H1 (cell line): ENCODE data around the gene UIMC1. TPM values are rescaled to one million over a fixed set of nuclear protein-coding genes. Genes with fewer than 3 reads are reported as not detected.

Experiments used
- CTCF ChIA-PET: fragments of 300-600 bp; sonication (Branson Sonifier 250); formaldehyde crosslinking; loops from one replicate; lab custom pipeline; 2021; ENCODE audit not compliant: partially characterized antibody; lab: Charles Lee
- POLR2A ChIA-PET: fragments of 300-600 bp; sonication (Branson Sonifier 250); formaldehyde crosslinking; loops from one replicate; lab custom pipeline; 2021; ENCODE audit warnings: inconsistent platforms; ENCODE audit not compliant: partially characterized antibody; lab: Charles Lee
- DNase-seq, 2 experiments: peaks; one replicate each; pipeline versions ENCODE4 v3.0.0 to v3.0.0-alpha.2; 2010 to 2022; ENCODE audit warnings: low spot score in 2 of 2, low read depth in 1 of 2, mixed read lengths in 1 of 2
- FAIRE-seq: peaks from 2 replicates; lab custom pipeline; 2011; peaks lifted over from hg19 to GRCh38; lab: Jason Lieb, UNC
- H2AFZ ChIP-seq: 2 replicates; pipeline ENCODE4 v1.8.1; 2012; ENCODE audit warnings: low read length, inconsistent platforms
- H2AK5ac ChIP-seq: 2 replicates; pipeline ENCODE4 v1.6.1; 2013; ENCODE audit warnings: low read depth, low read length
- H2BK120ac ChIP-seq: replicated peaks from 2 replicates; pipeline ENCODE3; 2013; ENCODE audit warnings: low read depth, low read length, inconsistent platforms
- H2BK12ac ChIP-seq: 2 replicates; pipeline ENCODE4 v1.6.1; 2013; ENCODE audit warnings: low read depth, low read length
- H2BK15ac ChIP-seq: 2 replicates; pipeline ENCODE4 v1.6.1; 2013; ENCODE audit warnings: low read length
- H2BK20ac ChIP-seq: 2 replicates; pipeline ENCODE4 v1.6.1; 2013; ENCODE audit warnings: low read length
- H2BK5ac ChIP-seq: 2 replicates; pipeline ENCODE4 v1.6.1; 2013; ENCODE audit warnings: low read depth, low read length
- H3K14ac ChIP-seq: 2 replicates; pipeline ENCODE4 v1.6.1; 2013; ENCODE audit warnings: inconsistent platforms; ENCODE audit not compliant: insufficient read length
- H3K18ac ChIP-seq: 2 replicates; pipeline ENCODE4 v1.6.1; 2013; ENCODE audit warnings: low read length; ENCODE audit errors: extremely low read depth
- H3K23ac ChIP-seq: 2 replicates; pipeline ENCODE4 v1.6.1; 2013; ENCODE audit warnings: inconsistent platforms; ENCODE audit not compliant: insufficient read length
- H3K23me2 ChIP-seq: 2 replicates; pipeline ENCODE4 v1.6.1; 2013; ENCODE audit warnings: low read depth, low read length
- H3K27ac ChIP-seq: 2 replicates; pipeline ENCODE4 v1.6.1; 2011; ENCODE audit warnings: low read depth, low read length, inconsistent platforms
- H3K27me3 ChIP-seq, 4 experiments: replicated peaks in 1 of 4; 1 replicate in 1 of 4; 2 replicates in 3 of 4; pipeline versions ENCODE4 v1.6.1 to v1.8.1; 2011 to 2013; ENCODE audit warnings: low read length in 3 of 4, mild to moderate bottlenecking in 3 of 4, inconsistent platforms in 2 of 4, mixed read lengths in 2 of 4, moderate library complexity in 1 of 4; ENCODE audit not compliant: control insufficient read depth in 3 of 4, insufficient read depth in 3 of 4; ENCODE audit errors: extremely low read depth in 1 of 4
- H3K36me3 ChIP-seq, 4 experiments: 2 replicates each; pipeline versions ENCODE4 v1.6.1 to v1.8.1; 2011 to 2013; ENCODE audit warnings: mild to moderate bottlenecking in 4 of 4, low read length in 3 of 4, moderate library complexity in 2 of 4, control low read depth in 1 of 4, inconsistent platforms in 1 of 4; ENCODE audit not compliant: insufficient read depth in 4 of 4, control insufficient read depth in 2 of 4
- H3K4ac ChIP-seq: replicated peaks from 2 replicates; pipeline ENCODE3; 2013; ENCODE audit warnings: low read length, low read depth, mixed read lengths, inconsistent platforms; ENCODE audit not compliant: insufficient read length
- H3K4me1 ChIP-seq, 4 experiments: replicated peaks in 1 of 4; 1 replicate in 1 of 4; 2 replicates in 3 of 4; pipeline versions ENCODE4 v1.6.1 to v1.8.1; 2011 to 2013; ENCODE audit warnings: low read length in 3 of 4, inconsistent platforms in 2 of 4, mixed read lengths in 1 of 4; ENCODE audit not compliant: insufficient read depth in 4 of 4, control insufficient read depth in 3 of 4
- H3K4me2 ChIP-seq, 2 experiments: 2 replicates each; pipeline versions ENCODE4 v1.6.1 to v1.8.1; 2011 to 2013; ENCODE audit warnings: low read depth in 2 of 2, low read length in 2 of 2, control low read depth in 1 of 2, inconsistent platforms in 1 of 2, mild to moderate bottlenecking in 1 of 2; ENCODE audit not compliant: insufficient read depth in 1 of 2
- H3K4me3 ChIP-seq, 4 experiments: fragments of 200-600, 300-600 bp in 1 of 4; sonication (generic), shearing (Covaris generic), sonication (Bioruptor Twin) in 1 of 4; 2 replicates each; pipeline versions ENCODE4 v1.5.1 to v1.8.1; 2011 to 2016; ENCODE audit warnings: low read length in 4 of 4, low read depth in 3 of 4, control low read depth in 2 of 4, inconsistent platforms in 2 of 4, mild to moderate bottlenecking in 2 of 4, mixed read lengths in 1 of 4, moderate library complexity in 1 of 4; ENCODE audit not compliant: insufficient read depth in 2 of 4; ENCODE audit errors: extremely low read depth in 1 of 4
- H3K56ac ChIP-seq: replicated peaks from 2 replicates; pipeline ENCODE3; 2013; ENCODE audit warnings: low read depth, mild to moderate bottlenecking, mixed read lengths, low read length, inconsistent platforms; ENCODE audit not compliant: insufficient read length
- H3K79me1 ChIP-seq: 2 replicates; pipeline ENCODE4 v1.6.1; 2013; ENCODE audit warnings: low read depth, low read length, control low read depth
- H3K79me2 ChIP-seq, 2 experiments: 2 replicates each; pipeline versions ENCODE4 v1.6.1 to v1.8.1; 2012 to 2013; ENCODE audit warnings: low read length in 2 of 2, mild to moderate bottlenecking in 2 of 2, inconsistent platforms in 1 of 2; ENCODE audit not compliant: insufficient read depth in 2 of 2, control insufficient read depth in 1 of 2
- H3K9ac ChIP-seq, 4 experiments: replicated peaks in 1 of 4; 1 replicate in 1 of 4; 2 replicates in 3 of 4; pipeline versions ENCODE4 v1.6.1 to v1.8.1; 2011 to 2013; ENCODE audit warnings: low read depth in 3 of 4, low read length in 3 of 4, control low read depth in 2 of 4, mild to moderate bottlenecking in 2 of 4, moderate library complexity in 2 of 4, inconsistent platforms in 1 of 4; ENCODE audit errors: extremely low read depth in 1 of 4
- H3K9me3 ChIP-seq, 2 experiments: 2 replicates each; pipeline versions ENCODE4 v1.6.1 to v1.8.1; 2012 to 2013; ENCODE audit warnings: mild to moderate bottlenecking in 2 of 2, moderate library complexity in 2 of 2, control low read depth in 1 of 2, inconsistent platforms in 1 of 2, low read depth in 1 of 2, low read length in 1 of 2, mixed read lengths in 1 of 2; ENCODE audit not compliant: insufficient read depth in 2 of 2
- H4K20me1 ChIP-seq, 2 experiments: replicated peaks in 1 of 2; 2 replicates each; pipeline versions ENCODE3 to v1.8.1; 2011 to 2013; ENCODE audit warnings: inconsistent platforms in 2 of 2, low read length in 2 of 2, mild to moderate bottlenecking in 1 of 2; ENCODE audit not compliant: insufficient read depth in 2 of 2, control insufficient read depth in 1 of 2
- H4K5ac ChIP-seq: 2 replicates; pipeline ENCODE4 v1.6.1; 2013; ENCODE audit warnings: low read length, low read depth, mixed read lengths, inconsistent platforms; ENCODE audit not compliant: insufficient read length
- H4K8ac ChIP-seq: 2 replicates; pipeline ENCODE4 v1.8.0; 2013; ENCODE audit warnings: mild to moderate bottlenecking, moderate library complexity, low read length, inconsistent platforms; ENCODE audit not compliant: insufficient read depth; ENCODE audit errors: extremely low read depth
- H4K91ac ChIP-seq: replicated peaks from 2 replicates; pipeline ENCODE3; 2013; ENCODE audit warnings: low read length, mixed read lengths, inconsistent platforms; ENCODE audit not compliant: insufficient read length
- ATF2 ChIP-seq: IDR thresholded peaks from 2 replicates; pipeline ENCODE4 v1.6.1; 2012; ENCODE audit warnings: low read length, inconsistent platforms
- CEBPB ChIP-seq: IDR thresholded peaks from 2 replicates; pipeline ENCODE4 v1.6.1; 2012; ENCODE audit warnings: low read depth, low read length
- CHD2 ChIP-seq: IDR thresholded peaks from 2 replicates; pipeline ENCODE4 v1.6.1; 2012; ENCODE audit warnings: low read length, improper control_type of control experiment
- E2F6 ChIP-seq: IDR thresholded peaks from 2 replicates; pipeline ENCODE4 v1.6.1; 2012; ENCODE audit warnings: inconsistent platforms
- FOSL1 ChIP-seq: IDR thresholded peaks from 2 replicates; pipeline ENCODE4 v1.6.1; 2011; ENCODE audit warnings: mild to moderate bottlenecking, low read depth, low read length, moderate library complexity; ENCODE audit not compliant: insufficient read depth
- HDAC2 ChIP-seq, 2 experiments: fragments of 300-600 bp in 1 of 2; sonication (generic) in 1 of 2; IDR thresholded peaks; 2 replicates each; pipeline ENCODE4 v1.6.1; 2011 to 2012; ENCODE audit warnings: low read depth in 2 of 2, low read length in 2 of 2, mild to moderate bottlenecking in 2 of 2, moderate library complexity in 2 of 2, borderline replicate concordance in 1 of 2, inconsistent platforms in 1 of 2
- KDM4A ChIP-seq: IDR thresholded peaks from one replicate; pipeline ENCODE4 v1.7.1; 2012; ENCODE audit warnings: low read depth, mild to moderate bottlenecking, moderate library complexity, low read length, inconsistent platforms; ENCODE audit not compliant: severe bottlenecking
- KDM5A ChIP-seq: fragments of 200-600 bp; IDR thresholded peaks from 2 replicates; pipeline ENCODE4 v1.7.1; 2012; ENCODE audit warnings: mild to moderate bottlenecking, low read length, inconsistent platforms, mixed read lengths
- NRF1 ChIP-seq: IDR thresholded peaks from 2 replicates; pipeline ENCODE4 v1.6.1; 2011; ENCODE audit warnings: mild to moderate bottlenecking, low read depth, low read length, improper control_type of control experiment
- TCF12 ChIP-seq: IDR thresholded peaks from 2 replicates; pipeline ENCODE4 v1.6.1; 2011; ENCODE audit warnings: low read depth, mild to moderate bottlenecking, low read length
- WGBS, 2 experiments: shearing (Covaris generic) in 1 of 2; methylation state at CpG; one replicate each; pipeline versions ENCODE4 v1.1.6 to v1.1.7; 2013 to 2015; ENCODE audit warnings: low lambda C conversion rate in 2 of 2, mixed read lengths in 2 of 2, inconsistent platforms in 1 of 2, low coverage in 1 of 2, missing lambda C conversion rate in 1 of 2; ENCODE audit not compliant: insufficient replicate concordance in 2 of 2, insufficient coverage in 1 of 2, insufficient read length in 1 of 2; ENCODE audit errors: extremely low coverage in 1 of 2, missing lambda C conversion rate in 1 of 2; 5-methylcytosine and 5-hydroxymethylcytosine counted together
- polyA plus RNA-seq, 7 experiments: library from polyadenylated mRNA; depleted of rRNA in 3 of 7; stranded (reverse) in 5 of 7; unstranded in 2 of 7; fragments of >200 nt in 5 of 7; fragments of 200-250 nt in 2 of 7; gene quantifications; 1 replicate in 5 of 7; 2 replicates in 1 of 7; 4 replicates in 1 of 7; pipeline versions ENCODE4 v1.2.1 to v1.2.3, GENCODE V29; 2011 to 2013; ENCODE audit warnings: missing spikeins in 2 of 7, mixed read lengths in 2 of 7
- total RNA-seq: library from RNA; stranded (reverse); fragmentation: NEBNext Ultra II Directional; extraction: Animal tissue kit (Norgen Biotek cat#: 25700); gene quantifications from 2 replicates; pipeline ENCODE4 v1.2.1, GENCODE V29; 2021

UIMC1 gene
- total and polyA plus RNA-seq, 2 of the 8 experiments (the other 6 are each of a cell fraction or from before 2014, with no cell fraction given) = 12.8 to 43.7 TPM

- no peak overlapping the region for H4K8ac ChIP-seq
- CTCF ChIA-PET = interaction anchor here (1.0 to 4.9 kb wide), 5 partner anchors 10 to 202 kb away, joined by 3 to 17 read pairs (median 5); no protein-coding TSS in a partner anchor
These were observed 146.2 kb downstream of the UIMC1 start for GRCh38 chr5:176860381-176860780.

More at GRCh38 chr5:176860381-176860780, 146.2 kb downstream of the UIMC1 start:
- Histone ChIP-seq H2BK12ac (no peak overlapping the region; the same call in 1 of the 2 replicates), H2AFZ (no peak overlapping the region), H2BK20ac (no peak overlapping the region), H2AK5ac (no peak overlapping the region), H3K4me2 (no peak overlapping the region), H4K20me1 (no peaks in the 10 kb centered on the region), H3K56ac (no peak overlapping the region), H3K14ac (no peak overlapping the region), H4K5ac (no peak overlapping the region), H2BK15ac (no peak overlapping the region; the same call in 1 of the 2 replicates), H3K4me1 (peaks cover 6 to 25% (median 23%) of the 10 kb centered on the region in 4 experiments), H3K23me2 (no peaks in the 10 kb centered on the region), H3K79me1 (no peaks in the 10 kb centered on the region), H2BK120ac (no peak overlapping the region), H3K36me3 (no peaks in the 10 kb centered on the region), H3K9ac (no peak overlapping the region), H3K79me2 (no peaks in the 10 kb centered on the region), H3K27ac (no peak overlapping the region; the same call in 1 of the 2 replicates), H3K4me3 (no peak overlapping the region), H3K18ac (no peak overlapping the region), H3K9me3 (no peaks in the 10 kb centered on the region), H3K27me3 (no peaks in the 10 kb centered on the region), H2BK5ac (no peak overlapping the region), H4K91ac (no peak overlapping the region), H3K4ac (no peak overlapping the region), H3K23ac (no peak overlapping the region)
- DNase-seq (no peak), FAIRE-seq (no peak)
- POLR2A ChIA-PET = interaction anchor here (0.7 kb wide), 1 partner anchor 103 kb away, joined by 3 read pairs; no protein-coding TSS in a partner anchor
- 83% methylated on average over 11 of the region's 11 CpGs; no CpG with 5 or more reads in 1 of the 2 experiments for whole genome bisulfite sequencing, 2 experiments
- no peak for TF ChIP-seq ATF2
- no peak for TF ChIP-seq CEBPB
- no peak for TF ChIP-seq NRF1
- no peak for TF ChIP-seq KDM5A
- no peak for TF ChIP-seq KDM4A
- no peak for TF ChIP-seq CHD2
- TF ChIP-seq HDAC2 (IDR thresholded peaks at IDR 0.05; ENCODE audit: borderline replicate concordance in 1 of 2, low read depth in 2 of 2, low read length in 2 of 2) = no peak
- no peak for TF ChIP-seq FOSL1
- no peak for TF ChIP-seq E2F6
- no peak for TF ChIP-seq TCF12
